HepG2 (cell line): ENCODE data around the gene PCIF1. TPM values are rescaled to one million over a fixed set of nuclear protein-coding genes. Genes with fewer than 3 reads are reported as not detected.
A peak's percentile ranks its signal among the peaks of the same experiment; 100 is the strongest.

Source experiments
- BRCA1 ChIP-seq: sonication (generic); formaldehyde crosslinking; IDR thresholded peaks from 2 replicates; pipeline ENCODE4 v1.4.0; 2020; ENCODE audit warnings: missing genetic modification reagents
- ETV5 ChIP-seq: IDR thresholded peaks from 2 replicates; pipeline ENCODE4 v1.6.1; 2018; ENCODE audit warnings: missing biosample characterization, missing genetic modification reagents, inconsistent platforms, borderline replicate concordance
- FOXA3 ChIP-seq: IDR thresholded peaks from 2 replicates; pipeline ENCODE4 v1.6.1; 2016; ENCODE audit warnings: missing genetic modification reagents, missing compliant biosample characterization
- FOXP1 ChIP-seq, 2 experiments: fragments of 450-650 bp in 1 of 2; IDR thresholded peaks; 2 replicates each; pipeline ENCODE4 v1.6.1; 2017 to 2018; ENCODE audit warnings: antibody characterized with exemption in 1 of 2
- GATAD2A ChIP-seq: IDR thresholded peaks from 2 replicates; pipeline ENCODE4 v1.6.1; 2016
- HNF4G ChIP-seq, 2 experiments: sonication (generic) in 1 of 2; formaldehyde crosslinking in 1 of 2; IDR thresholded peaks; 2 replicates each; pipeline versions ENCODE4 v1.4.0 to v1.6.1; 2011 to 2020; ENCODE audit warnings: borderline replicate concordance in 2 of 2, low read depth in 2 of 2, mild to moderate bottlenecking in 2 of 2, low read length in 1 of 2, missing genetic modification reagents in 1 of 2, moderate library complexity in 1 of 2
- HNRNPL ChIP-seq: fragments of 200-400 bp; formaldehyde crosslinking; IDR thresholded peaks from 2 replicates; pipeline ENCODE4 v1.6.1; 2017; ENCODE audit warnings: mild to moderate bottlenecking, low read depth, low read length
- IRF2 ChIP-seq: IDR thresholded peaks from 2 replicates; pipeline ENCODE4 v1.6.1; 2018; ENCODE audit warnings: missing genetic modification reagents, missing compliant biosample characterization
- KDM2A ChIP-seq: sonication (generic); formaldehyde crosslinking; IDR thresholded peaks from 2 replicates; pipeline ENCODE4 v1.4.0; 2020; ENCODE audit warnings: low read depth, missing genetic modification reagents, borderline replicate concordance
- NKX3-1 ChIP-seq: sonication (generic); formaldehyde crosslinking; IDR thresholded peaks from 2 replicates; pipeline ENCODE4 v1.5.0; 2020; ENCODE audit warnings: missing genetic modification reagents
- SIN3B ChIP-seq: fragments of 150-350 bp; IDR thresholded peaks from 2 replicates; pipeline ENCODE4 v1.6.1; 2014; ENCODE audit warnings: low read length
- SPEN ChIP-seq: sonication (generic); formaldehyde crosslinking; IDR thresholded peaks from 2 replicates; pipeline ENCODE4 v1.5.1; 2020; ENCODE audit warnings: low read depth, mild to moderate bottlenecking, missing genetic modification reagents
- SSRP1 ChIP-seq: IDR thresholded peaks from 2 replicates; pipeline ENCODE4 v1.6.1; 2016; ENCODE audit warnings: control low read depth
- ZNF33A ChIP-seq: sonication (generic); formaldehyde crosslinking; IDR thresholded peaks from 2 replicates; pipeline ENCODE4 v1.5.1; 2020; ENCODE audit warnings: missing genetic modification reagents, mild to moderate bottlenecking, moderate library complexity, borderline replicate concordance
- ZNF850 ChIP-seq: sonication (generic); formaldehyde crosslinking; conservative IDR thresholded peaks from 2 replicates; pipeline ENCODE4 v1.9.0; 2021; ENCODE audit warnings: mild to moderate bottlenecking, missing genetic modification reagents
- polyA plus RNA-seq, 8 experiments: library from polyadenylated mRNA; depleted of rRNA in 3 of 8; stranded (reverse) in 7 of 8; unstranded in 1 of 8; fragments of >200 nt; fragmentation: Illumina TruSeq in 4 of 8; extraction: Trizol in 4 of 8; gene quantifications; 2 replicates each; pipeline versions ENCODE4 v1.2.1 to v1.2.3, GENCODE V29; 2011 to 2016; ENCODE audit warnings: low read depth in 4 of 8, missing spikeins in 1 of 8, mixed read lengths in 1 of 8; ENCODE audit not compliant: insufficient read depth in 1 of 8
- total RNA-seq, 5 experiments: library from RNA; depleted of rRNA; stranded (reverse); fragments of >200 nt; fragmentation: Illumina TruSeq; extraction: Trizol; gene quantifications; 2 replicates each; pipeline ENCODE4 v1.2.3, GENCODE V29; 2016; ENCODE audit warnings: low read depth in 1 of 5
- TF ChIP-seq, protein P1 (sequence below): sonication (generic); formaldehyde crosslinking; IDR thresholded peaks from 2 replicates; pipeline ENCODE4 v1.4.0; 2020; ENCODE audit warnings: mild to moderate bottlenecking, missing genetic modification reagents
- TF ChIP-seq, protein P2 (sequence below), 2 experiments: sonication (generic) in 1 of 2; formaldehyde crosslinking in 1 of 2; IDR thresholded peaks; 2 replicates each; pipeline versions ENCODE4 v1.4.0 to v1.6.1; 2016 to 2020; ENCODE audit warnings: borderline replicate concordance in 1 of 2, low read depth in 1 of 2, mild to moderate bottlenecking in 1 of 2, missing genetic modification reagents in 1 of 2
- TF ChIP-seq, protein P3 (sequence below): sonication (generic); formaldehyde crosslinking; IDR thresholded peaks from 2 replicates; pipeline ENCODE4 v1.9.0; 2021; ENCODE audit warnings: missing genetic modification reagents, borderline replicate concordance
- TF ChIP-seq, protein P4 (sequence below): sonication (generic); formaldehyde crosslinking; IDR thresholded peaks from 2 replicates; pipeline ENCODE4 v1.5.1; 2020; ENCODE audit warnings: missing genetic modification reagents, mild to moderate bottlenecking, borderline replicate concordance
- TF ChIP-seq, protein P5 (sequence below): sonication (generic); formaldehyde crosslinking; IDR thresholded peaks from 2 replicates; pipeline ENCODE4 v1.4.0; 2020; ENCODE audit warnings: mild to moderate bottlenecking, missing genetic modification reagents

The PCIF1 gene
- total and polyA plus RNA-seq, 2 of the 13 experiments (the other 11 are each of a cell fraction or from before 2014, with no cell fraction given): 20.9 to 24.4 TPM

DNA sequence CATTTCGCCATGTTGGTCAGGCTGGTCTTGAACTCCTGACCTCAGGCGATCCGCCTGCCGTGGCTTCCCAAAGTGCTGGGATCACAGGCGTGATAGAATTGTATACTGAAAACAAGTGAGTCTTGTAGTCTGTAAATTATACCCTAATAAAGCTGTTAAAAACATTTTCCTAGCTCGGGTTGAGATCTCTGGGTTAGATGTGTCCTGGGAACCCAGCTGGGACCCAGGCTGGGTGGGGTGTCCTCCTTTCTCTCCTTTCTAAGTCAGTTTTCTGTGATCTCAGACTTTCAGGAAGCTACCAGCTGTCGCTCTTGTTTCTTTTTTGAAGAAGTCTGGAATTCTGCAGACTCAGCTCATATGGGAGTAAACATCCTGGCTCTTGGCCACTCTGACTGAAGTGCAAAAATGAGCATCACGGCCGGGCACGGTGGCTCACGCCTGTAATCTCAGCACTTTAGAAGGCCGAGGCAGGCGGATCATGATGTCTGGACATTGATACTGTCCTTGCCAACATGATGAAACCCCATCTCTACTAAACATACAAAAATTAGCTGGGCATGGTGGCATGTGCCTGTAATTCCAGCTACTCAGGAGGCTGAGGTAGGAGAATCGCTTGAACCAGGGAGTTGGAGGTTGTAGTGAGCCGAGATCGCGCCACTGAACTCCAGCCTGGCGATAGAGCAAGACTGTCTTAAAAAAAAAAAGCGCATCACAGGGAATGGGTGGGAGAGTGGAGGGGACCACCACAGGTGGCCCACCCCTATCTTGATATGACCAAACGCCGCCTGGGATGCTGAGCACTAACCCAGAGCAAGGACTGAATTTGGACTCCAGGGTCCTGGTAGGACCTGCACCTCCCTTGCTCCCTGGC lies 9.9 kb upstream of the PCIF1 start (continued):
- TF ChIP-seq NKX3-1 (CRISPR knock-in tag) (no peak), SSRP1 (0 out of 2 replicates have a peak, but pooled peaks have one; percentile 39), GATAD2A (CRISPR knock-in tag) (peak; percentile 62), ZNF850 (no peak), IRF2 (CRISPR knock-in tag) (peak; percentile 39; the same call in 1 of the 2 replicates), BRCA1 (no peak), ZNF33A (CRISPR knock-in tag) (0 out of 2 replicates have a peak, but pooled peaks have one; percentile 42), HNF4G (IDR thresholded peaks at IDR 0.05; ENCODE audit: borderline replicate concordance, low read depth, low read length) (no peak), HNF4G (CRISPR knock-in tag; IDR thresholded peaks at IDR 0.05; ENCODE audit: borderline replicate concordance, low read depth) (0 out of 2 replicates have a peak, but pooled peaks have one; percentile 15), FOXA3 (CRISPR knock-in tag) (peak; percentile 69), SIN3B (no peak), KDM2A (CRISPR knock-in tag) (peak; percentile 14; the same call in 1 of the 2 replicates), FOXP1 (IDR thresholded peaks at IDR 0.05) (no peak), FOXP1 (CRISPR knock-in tag; IDR thresholded peaks at IDR 0.05) (peak; percentile 64; the same call in 1 of the 2 replicates), HNRNPL (no peak), SPEN (CRISPR knock-in tag) (peak; percentile 37; the same call in 1 of the 2 replicates), ETV5 (peak; percentile 66; the same call in 1 of the 2 replicates)
- TF ChIP-seq, protein P1, sequence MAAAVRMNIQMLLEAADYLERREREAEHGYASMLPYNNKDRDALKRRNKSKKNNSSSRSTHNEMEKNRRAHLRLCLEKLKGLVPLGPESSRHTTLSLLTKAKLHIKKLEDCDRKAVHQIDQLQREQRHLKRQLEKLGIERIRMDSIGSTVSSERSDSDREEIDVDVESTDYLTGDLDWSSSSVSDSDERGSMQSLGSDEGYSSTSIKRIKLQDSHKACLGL (CRISPR knock-in tag): no peak
- TF ChIP-seq, protein P2, sequence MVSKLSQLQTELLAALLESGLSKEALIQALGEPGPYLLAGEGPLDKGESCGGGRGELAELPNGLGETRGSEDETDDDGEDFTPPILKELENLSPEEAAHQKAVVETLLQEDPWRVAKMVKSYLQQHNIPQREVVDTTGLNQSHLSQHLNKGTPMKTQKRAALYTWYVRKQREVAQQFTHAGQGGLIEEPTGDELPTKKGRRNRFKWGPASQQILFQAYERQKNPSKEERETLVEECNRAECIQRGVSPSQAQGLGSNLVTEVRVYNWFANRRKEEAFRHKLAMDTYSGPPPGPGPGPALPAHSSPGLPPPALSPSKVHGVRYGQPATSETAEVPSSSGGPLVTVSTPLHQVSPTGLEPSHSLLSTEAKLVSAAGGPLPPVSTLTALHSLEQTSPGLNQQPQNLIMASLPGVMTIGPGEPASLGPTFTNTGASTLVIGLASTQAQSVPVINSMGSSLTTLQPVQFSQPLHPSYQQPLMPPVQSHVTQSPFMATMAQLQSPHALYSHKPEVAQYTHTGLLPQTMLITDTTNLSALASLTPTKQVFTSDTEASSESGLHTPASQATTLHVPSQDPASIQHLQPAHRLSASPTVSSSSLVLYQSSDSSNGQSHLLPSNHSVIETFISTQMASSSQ (IDR thresholded peaks at IDR 0.05; ENCODE audit: low read depth): no peak
- TF ChIP-seq, protein P2 (CRISPR knock-in tag; IDR thresholded peaks at IDR 0.05; ENCODE audit: borderline replicate concordance): 0 out of 2 replicates have a peak, but pooled peaks have one; percentile 16
- TF ChIP-seq, protein P3, sequence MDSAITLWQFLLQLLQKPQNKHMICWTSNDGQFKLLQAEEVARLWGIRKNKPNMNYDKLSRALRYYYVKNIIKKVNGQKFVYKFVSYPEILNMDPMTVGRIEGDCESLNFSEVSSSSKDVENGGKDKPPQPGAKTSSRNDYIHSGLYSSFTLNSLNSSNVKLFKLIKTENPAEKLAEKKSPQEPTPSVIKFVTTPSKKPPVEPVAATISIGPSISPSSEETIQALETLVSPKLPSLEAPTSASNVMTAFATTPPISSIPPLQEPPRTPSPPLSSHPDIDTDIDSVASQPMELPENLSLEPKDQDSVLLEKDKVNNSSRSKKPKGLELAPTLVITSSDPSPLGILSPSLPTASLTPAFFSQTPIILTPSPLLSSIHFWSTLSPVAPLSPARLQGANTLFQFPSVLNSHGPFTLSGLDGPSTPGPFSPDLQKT (CRISPR knock-in tag): no peak
- TF ChIP-seq, protein P4, sequence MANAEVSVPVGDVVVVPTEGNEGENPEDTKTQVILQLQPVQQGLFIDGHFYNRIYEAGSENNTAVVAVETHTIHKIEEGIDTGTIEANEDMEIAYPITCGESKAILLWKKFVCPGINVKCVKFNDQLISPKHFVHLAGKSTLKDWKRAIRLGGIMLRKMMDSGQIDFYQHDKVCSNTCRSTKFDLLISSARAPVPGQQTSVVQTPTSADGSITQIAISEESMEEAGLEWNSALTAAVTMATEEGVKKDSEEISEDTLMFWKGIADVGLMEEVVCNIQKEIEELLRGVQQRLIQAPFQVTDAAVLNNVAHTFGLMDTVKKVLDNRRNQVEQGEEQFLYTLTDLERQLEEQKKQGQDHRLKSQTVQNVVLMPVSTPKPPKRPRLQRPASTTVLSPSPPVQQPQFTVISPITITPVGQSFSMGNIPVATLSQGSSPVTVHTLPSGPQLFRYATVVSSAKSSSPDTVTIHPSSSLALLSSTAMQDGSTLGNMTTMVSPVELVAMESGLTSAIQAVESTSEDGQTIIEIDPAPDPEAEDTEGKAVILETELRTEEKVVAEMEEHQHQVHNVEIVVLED (CRISPR knock-in tag): no peak
- TF ChIP-seq, protein P5, sequence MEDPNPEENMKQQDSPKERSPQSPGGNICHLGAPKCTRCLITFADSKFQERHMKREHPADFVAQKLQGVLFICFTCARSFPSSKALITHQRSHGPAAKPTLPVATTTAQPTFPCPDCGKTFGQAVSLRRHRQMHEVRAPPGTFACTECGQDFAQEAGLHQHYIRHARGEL (CRISPR knock-in tag): no peak
